GM18909 (cell line): ENCODE measurements around the gene GSK3A.

Source experiments
- ATAC-seq: cut with Tn5 transposase; IDR thresholded peaks from one replicate; pipeline ENCODE4 v1.9.1; 2021; ENCODE audit warnings: mild to moderate bottlenecking; ENCODE audit not compliant: unreplicated experiment, poor library complexity

GSK3A gene

DNA sequence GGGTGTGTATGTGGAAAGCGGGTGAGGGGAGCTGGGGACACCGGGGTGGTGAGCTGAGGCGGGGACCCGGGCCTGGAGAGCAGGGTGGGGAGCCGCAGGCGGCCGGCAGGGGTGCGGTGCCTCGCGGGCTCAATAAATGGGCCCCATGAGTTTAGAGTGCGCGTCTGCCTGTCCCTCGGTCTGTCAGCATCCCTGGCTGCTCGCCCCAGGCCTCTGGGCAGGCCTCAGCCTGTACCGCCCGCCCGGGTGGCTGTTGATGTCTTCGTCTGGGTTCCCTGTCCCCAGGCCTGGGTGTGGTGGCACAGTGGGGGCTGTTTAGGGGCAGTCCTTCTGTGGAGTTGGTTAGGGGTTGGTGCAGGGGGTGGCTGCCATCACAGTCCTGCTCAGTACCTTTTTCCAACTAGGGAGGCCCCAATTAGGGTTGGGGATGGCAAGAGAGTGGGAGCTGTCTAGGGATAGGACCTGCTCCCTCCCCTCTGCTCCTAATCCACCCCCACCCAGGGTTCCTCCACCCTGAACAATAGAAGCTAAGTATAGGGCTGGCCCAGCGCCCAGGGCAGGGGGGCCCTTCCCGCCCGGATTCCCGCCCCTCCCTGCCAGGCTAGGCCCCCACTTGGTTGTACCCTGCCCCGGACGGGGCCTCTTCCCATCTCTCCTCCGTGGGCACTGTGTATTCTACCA is 38.9 kb upstream of the GSK3A start:
- no peak for ATAC-seq

DNA sequence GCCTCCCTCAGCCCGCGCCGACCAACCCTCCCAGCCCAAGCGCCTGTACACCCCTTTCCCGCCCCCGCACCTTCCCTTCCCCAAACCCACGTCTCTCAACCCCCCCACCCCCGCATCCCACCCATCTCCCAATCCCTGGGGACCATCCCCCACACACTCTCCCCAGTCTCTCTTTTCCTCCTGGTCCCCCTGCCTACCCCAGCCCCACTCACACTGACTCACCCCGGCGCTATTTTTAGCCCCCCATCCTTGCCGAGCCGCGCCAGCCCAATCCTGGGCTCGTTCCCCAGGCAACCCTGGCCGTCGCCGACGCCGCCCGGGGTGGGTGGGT is 38.4 kb upstream of the GSK3A start:
- ATAC-seq, result no peak

- ATAC-seq, result peak; percentile 36
These were observed 37.8 kb upstream of the GSK3A start for GRCh38 chr19:42279902-42280814.

- no peak for ATAC-seq
These were observed 36.9 kb upstream of the GSK3A start for GRCh38 chr19:42279155-42279901.

- ATAC-seq, result no peak
These were observed 36.2 kb upstream of the GSK3A start for GRCh38 chr19:42278452-42279154.

DNA sequence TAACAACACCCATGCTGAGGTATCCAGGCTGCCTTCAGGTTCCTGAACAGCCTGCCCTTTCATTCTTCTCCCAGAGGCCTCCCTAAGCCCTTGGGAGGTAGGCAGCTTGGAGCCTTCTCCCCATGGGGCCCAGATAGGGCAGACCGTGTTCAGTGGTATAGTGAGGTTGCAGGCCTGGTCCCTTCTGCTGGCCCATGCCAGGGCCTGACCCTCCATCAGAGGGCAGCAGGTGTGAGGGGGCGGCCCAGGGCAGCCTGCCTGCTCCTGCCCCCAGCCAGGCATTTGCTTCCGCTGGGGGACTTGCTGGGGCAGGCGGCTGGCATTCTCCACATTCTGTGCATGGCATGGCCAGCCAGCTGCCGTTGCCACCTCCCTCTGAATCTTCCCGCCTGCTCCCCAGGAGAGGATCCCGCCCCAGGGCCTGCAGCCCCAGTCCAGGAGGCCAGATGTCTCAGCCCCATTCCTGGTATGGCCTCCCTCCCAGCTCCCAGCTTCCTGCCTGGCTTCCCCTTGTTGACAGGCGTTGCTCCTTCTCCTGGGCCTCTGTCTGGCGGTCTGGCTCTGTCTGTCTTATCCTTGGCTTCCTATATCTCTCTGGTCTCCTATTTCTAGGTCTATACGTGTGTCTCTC is 35.5 kb upstream of the GSK3A start:
- no peak for ATAC-seq

- ATAC-seq, result no peak
These were observed 34.4 kb upstream of the GSK3A start for GRCh38 chr19:42276821-42277220.

DNA sequence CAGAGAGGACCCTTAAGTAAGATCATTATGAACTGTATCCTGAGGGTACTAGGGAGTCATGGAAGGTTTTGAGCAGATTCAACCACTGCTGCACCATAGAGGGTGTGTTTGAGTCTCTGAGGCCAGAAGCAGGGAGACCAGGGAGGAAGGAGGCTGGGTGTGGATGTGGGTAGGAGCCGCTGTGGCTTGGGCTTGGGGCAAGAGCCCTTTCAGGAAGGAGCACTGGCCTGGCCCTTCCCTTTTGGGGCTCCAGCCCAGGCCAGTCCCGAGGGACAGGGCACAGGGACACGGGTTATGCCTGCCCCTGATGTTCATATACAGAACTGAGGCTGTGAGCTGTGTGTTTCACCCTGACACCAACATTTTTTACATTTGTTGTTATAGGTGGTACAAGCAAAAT is 33.9 kb upstream of the GSK3A start:
- no peak for ATAC-seq

GRCh38 chr19:42275517-42275916 is 33.1 kb upstream of the GSK3A start:
- no peak for ATAC-seq

GRCh38 chr19:42275103-42275502 is 32.7 kb upstream of the GSK3A start:
- ATAC-seq, result no peak

DNA sequence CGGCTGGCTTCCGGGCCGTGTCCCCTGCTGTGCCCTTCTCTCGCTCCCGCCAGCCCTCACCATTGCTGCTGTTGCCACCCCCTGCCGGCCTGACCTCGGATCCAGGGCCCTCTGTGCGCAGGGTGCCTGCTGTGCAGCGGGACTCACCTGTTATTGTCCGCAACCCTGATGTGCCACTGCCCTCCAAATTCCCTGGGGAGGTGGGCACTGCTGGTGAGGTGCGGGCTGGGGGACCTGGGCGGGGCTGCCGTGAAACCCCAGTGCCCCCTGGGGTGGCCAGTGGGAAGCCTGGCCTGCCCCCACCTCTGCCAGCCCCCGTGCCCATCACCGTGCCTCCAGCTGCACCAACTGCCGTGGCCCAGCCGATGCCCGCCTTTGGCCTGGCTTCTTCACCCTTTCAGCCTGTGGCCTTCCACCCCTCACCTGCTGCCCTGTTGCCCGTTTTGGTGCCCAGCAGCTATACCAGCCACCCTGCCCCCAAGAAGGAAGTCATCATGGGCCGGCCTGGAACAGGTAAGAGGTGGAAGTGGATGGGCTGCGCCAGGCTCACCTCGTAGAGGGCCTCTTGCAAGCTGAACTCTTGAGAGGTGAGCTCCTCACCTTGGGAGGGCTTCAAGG is 31.8 kb upstream of the GSK3A start:
- ATAC-seq, result no peak

DNA sequence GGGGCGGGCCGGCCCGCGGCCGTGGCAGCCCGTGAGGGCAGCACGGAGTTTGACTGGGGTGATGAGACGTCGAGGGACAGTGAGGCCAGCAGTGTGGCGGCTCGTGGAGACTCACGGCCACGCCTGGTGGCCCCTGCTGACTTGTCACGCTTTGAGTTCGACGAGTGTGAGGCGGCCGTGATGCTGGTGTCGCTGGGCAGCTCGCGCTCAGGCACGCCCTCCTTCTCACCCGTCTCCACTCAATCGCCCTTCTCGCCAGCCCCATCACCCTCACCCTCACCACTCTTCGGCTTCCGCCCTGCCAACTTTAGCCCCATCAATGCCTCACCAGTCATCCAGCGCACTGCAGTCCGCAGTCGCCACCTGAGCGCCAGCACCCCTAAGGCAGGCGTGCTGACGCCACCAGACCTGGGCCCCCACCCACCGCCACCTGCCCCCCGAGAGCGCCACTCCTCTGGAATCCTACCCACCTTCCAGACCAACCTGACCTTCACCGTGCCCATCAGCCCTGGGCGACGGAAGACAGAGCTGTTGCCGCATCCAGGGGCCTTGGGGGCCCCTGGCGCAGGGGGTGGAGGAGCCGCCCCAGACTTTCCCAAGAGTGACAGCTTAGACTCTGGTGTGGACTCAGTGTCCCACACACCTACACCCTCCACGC is 31.1 kb upstream of the GSK3A start:
- no peak for ATAC-seq

DNA sequence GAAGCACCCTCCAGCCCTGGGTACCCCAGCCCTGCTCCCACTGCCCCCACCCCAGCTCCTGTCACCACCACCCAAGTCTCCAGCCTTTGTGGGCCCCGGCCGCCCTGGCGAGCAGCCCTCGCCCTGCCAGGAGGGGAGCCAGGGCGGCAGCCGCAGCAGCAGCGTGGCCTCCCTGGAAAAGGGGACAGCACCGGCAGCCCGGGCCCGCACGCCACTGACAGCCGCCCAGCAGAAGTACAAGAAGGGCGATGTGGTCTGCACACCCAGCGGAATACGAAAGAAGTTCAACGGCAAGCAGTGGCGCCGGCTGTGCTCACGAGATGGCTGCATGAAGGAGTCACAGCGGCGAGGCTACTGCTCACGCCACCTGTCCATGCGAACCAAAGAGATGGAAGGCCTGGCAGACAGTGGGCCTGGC is 30.6 kb upstream of the GSK3A start:
- no peak for ATAC-seq

DNA sequence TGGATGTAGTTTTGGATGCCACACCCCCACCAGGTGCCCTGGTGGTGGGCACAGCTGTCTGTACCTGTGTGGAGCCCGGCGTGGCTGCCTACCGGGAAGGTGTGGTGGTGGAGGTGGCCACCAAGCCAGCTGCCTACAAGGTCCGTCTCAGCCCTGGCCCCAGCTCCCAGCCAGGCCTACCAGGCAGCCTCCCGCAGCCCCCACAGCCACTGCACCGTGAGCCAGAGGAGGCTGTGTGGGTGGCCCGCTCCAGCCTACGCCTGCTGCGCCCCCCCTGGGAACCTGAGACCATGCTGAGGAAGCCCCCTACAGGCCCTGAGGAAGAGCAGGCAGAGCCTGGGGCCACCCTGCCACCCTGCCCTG is 30.1 kb upstream of the GSK3A start:
- no peak for ATAC-seq

DNA sequence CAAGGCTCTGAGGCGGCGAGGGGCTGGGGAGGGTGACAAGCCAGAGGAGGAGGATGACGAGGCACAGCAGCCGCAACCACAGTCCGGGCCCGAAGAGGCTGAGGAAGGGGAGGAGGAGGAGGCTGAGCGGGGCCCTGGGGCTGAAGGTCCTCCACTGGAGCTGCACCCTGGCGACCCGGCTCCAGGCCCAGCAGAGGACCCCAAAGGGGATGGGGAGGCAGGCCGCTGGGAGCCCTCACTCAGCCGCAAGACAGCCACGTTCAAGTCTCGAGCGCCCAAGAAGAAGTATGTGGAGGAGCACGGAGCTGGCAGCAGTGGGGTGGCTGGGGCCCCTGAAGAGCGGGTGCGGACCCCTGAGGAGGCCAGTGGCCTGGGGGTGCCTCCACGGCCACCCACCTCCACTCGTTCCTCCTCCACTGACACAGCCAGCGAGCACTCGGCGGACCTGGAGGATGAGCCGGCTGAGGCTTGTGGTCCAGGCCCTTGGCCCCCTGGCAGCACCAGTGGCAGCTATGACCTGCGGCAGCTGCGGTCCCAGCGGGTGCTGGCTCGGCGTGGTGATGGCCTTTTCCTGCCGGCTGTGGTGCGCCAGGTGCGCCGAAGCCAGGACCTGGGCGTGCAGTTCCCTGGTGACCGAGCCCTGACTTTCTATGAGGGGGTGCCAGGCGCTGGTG is 29.6 kb upstream of the GSK3A start:
- ATAC-seq, result no peak

DNA sequence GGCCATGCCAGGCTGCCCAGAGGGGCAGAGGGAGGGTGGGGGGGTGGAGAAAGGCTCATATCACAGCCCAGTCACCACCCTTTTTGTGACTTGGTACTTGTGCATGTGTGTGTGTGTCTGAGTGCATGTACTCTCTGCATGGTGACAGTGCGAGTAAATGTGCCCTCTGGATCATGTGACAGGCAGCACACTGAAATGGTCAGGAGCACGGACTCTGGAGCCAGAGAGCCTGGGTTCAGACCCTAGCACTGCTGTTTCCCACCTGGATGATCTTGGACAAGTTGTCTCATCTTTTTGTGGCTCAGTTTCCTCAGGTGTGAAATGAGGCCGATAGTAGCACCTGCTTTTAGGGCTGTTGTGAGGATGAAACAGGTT is 28.6 kb upstream of the GSK3A start:
- no peak for ATAC-seq

DNA sequence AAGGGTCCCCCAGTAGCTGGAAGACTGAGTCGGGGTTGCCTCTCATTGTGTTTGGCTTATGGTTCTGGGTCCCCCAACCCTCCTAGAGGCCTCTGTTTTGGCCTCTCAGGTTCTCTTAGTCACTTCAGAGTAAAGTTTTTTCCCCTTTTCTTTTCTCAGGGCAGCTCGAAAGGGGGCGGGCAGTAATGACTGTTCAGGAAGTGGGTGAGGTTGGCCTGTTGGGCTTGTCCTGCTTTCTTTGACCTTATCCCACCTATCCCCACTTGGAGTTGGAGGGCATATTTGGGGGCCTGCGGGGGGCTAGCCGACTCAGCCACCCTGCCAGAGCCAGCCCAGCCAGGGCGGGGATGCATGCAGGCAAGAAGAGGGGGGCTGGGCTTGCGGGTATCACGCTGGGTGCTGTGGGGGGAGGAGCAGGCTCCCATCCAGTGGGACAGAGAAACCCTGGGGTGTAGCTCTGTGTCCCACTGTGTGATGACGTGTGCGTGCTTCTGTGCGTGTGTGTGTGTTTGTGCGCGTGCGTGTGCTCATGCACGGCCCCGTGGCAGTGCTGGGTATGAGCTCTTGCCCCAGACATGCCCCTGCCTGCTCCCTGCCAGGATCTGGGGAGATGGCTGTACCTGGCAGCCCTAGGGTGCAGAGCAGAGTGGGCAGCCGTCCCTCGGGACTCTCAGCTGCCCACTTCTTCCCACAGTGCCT is 28.1 kb upstream of the GSK3A start:
- no peak for ATAC-seq
